ENCODE results near the gene CIDEA. TPM values are rescaled to one million over a fixed set of nuclear protein-coding genes. Genes with fewer than 3 reads are reported as not detected.

The CIDEA gene
- total RNA-seq, 1 donor from 2014 or later: 0.52 TPM

- intact Hi-C loops (cut with micrococcal nuclease): no loop called here
- DNase-seq (no peak), ATAC-seq (no peak)
Observed at GRCh38 chr18:12290086-12290485, 35.9 kb downstream of the CIDEA start.

GRCh38 chr18:12291161-12291560, 37.0 kb downstream of the CIDEA start:
- ATAC-seq: no peak
- no peak for DNase-seq
- intact Hi-C loops (cut with micrococcal nuclease): no loop called here

GRCh38 chr18:12291690-12292089, 37.5 kb downstream of the CIDEA start:
- intact Hi-C loops (cut with micrococcal nuclease): no loop called here
- no peak for ATAC-seq
- DNase-seq: no peak

- intact Hi-C loops (cut with micrococcal nuclease): no loop called here
- no peak for ATAC-seq
- no peak for DNase-seq
Observed at GRCh38 chr18:12293831-12294230, 39.7 kb downstream of the CIDEA start.

GRCh38 chr18:12295389-12296086, 41.4 kb downstream of the CIDEA start:
- ATAC-seq (no peak), DNase-seq (no peak)
- intact Hi-C loops (cut with micrococcal nuclease): no loop called here

- intact Hi-C loops (cut with micrococcal nuclease): no loop called here
- ATAC-seq (no peak), DNase-seq (no peak)
Observed at GRCh38 chr18:12296087-12296403, 41.9 kb downstream of the CIDEA start.

GRCh38 chr18:12296457-12296856, 42.3 kb downstream of the CIDEA start:
- intact Hi-C loops (cut with micrococcal nuclease): no loop called here
- ATAC-seq: no peak
- no peak for DNase-seq

- DNase-seq (no peak), ATAC-seq (no peak)
- intact Hi-C loops (cut with micrococcal nuclease): no loop called here
Observed at GRCh38 chr18:12299862-12300261, 45.7 kb downstream of the CIDEA start.

GRCh38 chr18:12301263-12302005, 47.3 kb downstream of the CIDEA start:
- DNase-seq (no peak), ATAC-seq (no peak)
- intact Hi-C loops (cut with micrococcal nuclease): no loop called here

- no peak for DNase-seq
- ATAC-seq: no peak
- intact Hi-C loops (cut with micrococcal nuclease): no loop called here
Observed at GRCh38 chr18:12302391-12303147, 48.4 kb downstream of the CIDEA start.

GRCh38 chr18:12304351-12305210, 50.4 kb downstream of the CIDEA start:
- no peak for DNase-seq
- intact Hi-C loops (cut with micrococcal nuclease): no loop called here
- no peak for ATAC-seq

- DNase-seq (no peak), ATAC-seq (no peak)
- intact Hi-C loops (cut with micrococcal nuclease): no loop called here
Observed at GRCh38 chr18:12305211-12305610, 51.0 kb downstream of the CIDEA start.

- ATAC-seq (no peak), DNase-seq (no peak)
- intact Hi-C loops (cut with micrococcal nuclease): no loop called here
Observed at GRCh38 chr18:12305930-12306629, 51.9 kb downstream of the CIDEA start.

- intact Hi-C loops (cut with micrococcal nuclease): no loop called here
- ATAC-seq (peak; percentile 55), DNase-seq (peak; percentile 72)
Observed at GRCh38 chr18:12306752-12307700, 52.9 kb downstream of the CIDEA start.

GRCh38 chr18:12307701-12308385, 53.7 kb downstream of the CIDEA start, which contains the start of gene TUBB6:
Gene TUBB6 (plus strand): TSS chr18:12308241. CDS start chr18:12308293, 52 bp downstream.
- intact Hi-C loops (cut with micrococcal nuclease): no loop called here
- DNase-seq: peak; percentile 88
- ATAC-seq: peak; percentile 80

- ATAC-seq (peak; percentile 82), DNase-seq (peak; percentile 91)
- intact Hi-C loops (cut with micrococcal nuclease): no loop called here
Observed at GRCh38 chr18:12308386-12309100, 54.4 kb downstream of the CIDEA start.
